ENCODE results near the gene STMN3. TPM values are rescaled to one million over a fixed set of nuclear protein-coding genes. Genes with fewer than 3 reads are reported as not detected.

Gene STMN3
- total RNA-seq, 1 experiment from 2014 or later, result 138 TPM

- Histone ChIP-seq H3K4me2 (ENCODE audit: low read length) (peak overlapping the region; percentile 78), H3K36me3 (ENCODE audit: control insufficient read depth in 1 of 2, insufficient read depth in 2 of 2, low read length in 2 of 2) (peaks cover 0 to 8% of the 10 kb centered on the region in 2 experiments; a peak in 1 of 4 replicates), H3K9ac (ENCODE audit: low read length) (peak overlapping the region; percentile 71), H4K20me1 (ENCODE audit: insufficient read depth) (no peaks in the 10 kb centered on the region), H3K79me2 (ENCODE audit: insufficient read depth, low read length) (peaks cover 10% of the 10 kb centered on the region; the same call in 1 of the 2 replicates), H3K4me1 (ENCODE audit: control insufficient read depth in 1 of 2, insufficient read depth in 2 of 2, low read length in 2 of 2) (peaks cover 35 to 78% of the 10 kb centered on the region in 2 experiments), H2AFZ (ENCODE audit: low read depth, low read length, poor library complexity, severe bottlenecking) (no peak overlapping the region), H3K27me3 (ENCODE audit: insufficient read depth, low read length) (no peaks in the 10 kb centered on the region), H3K9me2 (ENCODE audit: insufficient read depth) (no peaks in the 10 kb centered on the region), H3K27ac (ENCODE audit: low read depth, low read length) (peak overlapping the region; percentile 91), H3K4me3 (replicated peaks in 1 of 2; ENCODE audit: low read depth in 1 of 2, low read length in 2 of 2) (peak overlapping the region; percentile 37 to 41), H3K9me3 (ENCODE audit: control insufficient read depth in 1 of 2, insufficient read depth in 1 of 2, low read depth in 1 of 2, low read length in 2 of 2) (no peaks in the 10 kb centered on the region)
- DNase-seq (ENCODE audit: low read depth, low spot score) (peak; percentile 67), ATAC-seq (peak; percentile 58)
- RAD21 ChIA-PET (ENCODE audit: low non-redundant PET in 1 of 2, low total read pairs in 2 of 2, uncharacterized antibody in 2 of 2, unreplicated experiment in 2 of 2), result interaction anchor here (0.6 to 0.9 kb wide), 2 partner anchors 17 to 166 kb away, joined by 3 read pairs; no protein-coding TSS in a partner anchor
- CTCF ChIA-PET, result interaction anchor here (1.4 to 1.6 kb wide), 2 partner anchors 9 to 161 kb away, joined by 3 to 6 read pairs; partner anchors contain the start of genes ARFRP1, PTK6 and ZGPAT
- intact Hi-C loops (cut with micrococcal nuclease), result loop anchor here (5.0 kb wide), 3 partner anchors 117 to 258 kb away; partner anchors contain the start of genes PTK6 and UCKL1
- TF ChIP-seq CBX3 (IDR thresholded peaks at IDR 0.05; ENCODE audit: low read depth), result no peak
- no peak for TF ChIP-seq POLR2A (IDR thresholded peaks at IDR 0.05; ENCODE audit: borderline replicate concordance, extremely low read depth, insufficient read depth, insufficient read length)
- no peak for TF ChIP-seq EZH2 (IDR thresholded peaks at IDR 0.05)
- no peak for TF ChIP-seq SIN3A (IDR thresholded peaks at IDR 0.05; ENCODE audit: low read depth)
- no peak for TF ChIP-seq SRF (IDR thresholded peaks at IDR 0.05; ENCODE audit: low read depth)
- peak; percentile 19 for TF ChIP-seq TCF7L2 (IDR thresholded peaks at IDR 0.05; ENCODE audit: borderline replicate concordance, extremely low read depth, insufficient read depth, insufficient read length)
- no peak for TF ChIP-seq ZFX (IDR thresholded peaks at IDR 0.05)
- TF ChIP-seq ATF3 (IDR thresholded peaks at IDR 0.05), result no peak
- peak; percentile 57 for TF ChIP-seq POLR2AphosphoS5 (IDR thresholded peaks at IDR 0.05; ENCODE audit: low read depth, low read length)
- peak; percentile 24 for TF ChIP-seq YY1 (IDR thresholded peaks at IDR 0.05; ENCODE audit: extremely low read depth, insufficient replicate concordance, low read depth, low read length)
- POLR2A ChIA-PET, result interaction anchor here (1.1 to 3.1 kb wide), 8 partner anchors 9 to 259 kb away, joined by 3 to 12 read pairs (median 6); partner anchors contain the start of genes ARFRP1, RTEL1, TPD52L2 and ZGPAT
- BruUV-seq (replicated peaks), result no TSS peak
Observed at GRCh38 chr20:63698739-63699465, 45.7 kb upstream of the STMN3 start.
